Testis (tissue), 3 donors: Measurements from ENCODE around the gene TMEM203. TPM values are rescaled to one million over a fixed set of nuclear protein-coding genes. Genes with fewer than 3 reads are reported as not detected.

Experiments
- DNase-seq: peaks from one replicate; pipeline ENCODE4 v3.0.0-alpha.2; 2019
- H3K27ac ChIP-seq, 2 donors: fragments of 200-600 bp; sonication (generic); one replicate each; pipeline ENCODE4 v1.5.1; 2019
- H3K27me3 ChIP-seq: fragments of 200-600 bp; sonication (generic); one replicate; pipeline ENCODE4 v1.5.1; 2019
- H3K36me3 ChIP-seq: fragments of 200-600 bp; sonication (generic); one replicate; pipeline ENCODE4 v1.5.1; 2017; ENCODE audit warnings: low read depth; ENCODE audit errors: missing control alignments
- H3K4me1 ChIP-seq: fragments of 200-600 bp; sonication (generic); one replicate; pipeline ENCODE4 v1.5.1; 2019
- H3K4me3 ChIP-seq, 2 donors: fragments of 200-600 bp; sonication (generic); one replicate each; pipeline ENCODE4 v1.5.1; 2017 to 2019
- H3K9me3 ChIP-seq: fragments of 200-600 bp; sonication (generic); one replicate; pipeline ENCODE4 v1.5.1; 2017
- CTCF ChIP-seq, 3 experiments: fragments of 450-650 bp in 2 of 3; fragments of 200-600 bp in 1 of 3; sonication (generic) in 1 of 3; IDR thresholded peaks; one replicate each; pipeline ENCODE4 v1.5.1; 2016 to 2019; ENCODE audit warnings: antibody characterized with exemption in 3 of 3, mild to moderate bottlenecking in 2 of 3, moderate library complexity in 1 of 3
- POLR2A ChIP-seq: fragments of 450-650 bp; IDR thresholded peaks from one replicate; pipeline ENCODE4 v1.6.1; 2017; ENCODE audit warnings: antibody characterized with exemption, mild to moderate bottlenecking, moderate library complexity
- WGBS, 2 donors: methylation state at CpG; one replicate each; pipeline ENCODE4 v1.1.5; 2018; 5-methylcytosine and 5-hydroxymethylcytosine counted together
- intact Hi-C: fragments of 100-400 bp; cut with DNase I; formaldehyde crosslinking; loops from one replicate; pipeline ENCODE4 v1.15.1; 2023; ENCODE audit warnings: low total_unique reads
- polyA plus RNA-seq: library from polyadenylated mRNA; stranded (reverse); fragments of 350-450 nt; fragmentation: Illumina TruSeq; extraction: RNeasy Lipid Tissue Mini Kit (QIAGEN cat#74804); gene quantifications from one replicate; pipeline ENCODE4 v1.2.3, GENCODE V29; 2014; ENCODE audit warnings: low read depth, low replicate concordance; ENCODE audit not compliant: insufficient read depth
- total RNA-seq, 2 donors: library from RNA; depleted of rRNA; stranded (reverse); fragments of >200 nt; gene quantifications; one replicate each; pipeline ENCODE4 v1.2.3, GENCODE V29; 2016

Gene TMEM203
- total and polyA plus RNA-seq, 3 donors from 2014 or later: 36.3 to 51.2 (median 48.0) TPM

- H3K9me3 ChIP-seq: no peaks in the 10 kb centered on the region
- H3K27ac ChIP-seq: no peak overlapping the region
- intact Hi-C loops: no loop called here
- peaks cover 16% of the 10 kb centered on the region for H3K4me1 ChIP-seq
- H3K36me3 ChIP-seq: no peaks in the 10 kb centered on the region
- WGBS, 2 donors: 87 to 93% methylated on average over 18 to 23 of the region's 23 CpGs
- TF ChIP-seq CTCF (IDR thresholded peaks at IDR 0.05): no peak
- no peak for TF ChIP-seq POLR2A
- H3K4me3 ChIP-seq: no peak overlapping the region
- DNase-seq: no peak
- H3K27me3 ChIP-seq: no peaks in the 10 kb centered on the region
Measured at GRCh38 chr9:137231372-137232039, 26.1 kb upstream of the TMEM203 start.

- H3K9me3 ChIP-seq: no peaks in the 10 kb centered on the region
- TF ChIP-seq POLR2A: no peak
- TF ChIP-seq CTCF (IDR thresholded peaks at IDR 0.05): no peak
- WGBS, 2 donors: 72 to 74% methylated on average over 4 to 14 of the region's 14 CpGs
- H3K36me3 ChIP-seq: no peaks in the 10 kb centered on the region
- H3K4me3 ChIP-seq: no peak within 1 kb of the TSS
- no peaks in the 10 kb centered on the region for H3K27me3 ChIP-seq
- peaks cover 10% of the 10 kb centered on the region for H3K4me1 ChIP-seq
- intact Hi-C loops: no loop called here
- no peak within 1 kb of the TSS for H3K27ac ChIP-seq
- no peak for DNase-seq
Measured at GRCh38 chr9:137230705-137231371, 25.4 kb upstream of the TMEM203 start, which contains the start of gene SLC34A3. SLC34A3 (plus strand) TSS chr9:137230901; CDS start chr9:137231703, 802 bp downstream.

GRCh38 chr9:137229903-137230704 is 24.7 kb upstream of the TMEM203 start:
- Histone ChIP-seq H3K27me3 (no peaks in the 10 kb centered on the region), H3K4me3 (no peak overlapping the region), H3K27ac (no peak overlapping the region), H3K9me3 (no peaks in the 10 kb centered on the region), H3K4me1 (peaks cover 10% of the 10 kb centered on the region), H3K36me3 (no peaks in the 10 kb centered on the region)
- 20 to 56% methylated on average over 2 to 28 of the region's 31 CpGs for WGBS, 2 donors
- no peak for TF ChIP-seq CTCF (IDR thresholded peaks at IDR 0.05)
- no peak for TF ChIP-seq POLR2A
- no peak for DNase-seq
- intact Hi-C loops: loop anchor here (10.0 kb wide), 1 partner anchor 115 kb away; the partner anchor contains the start of gene DPP7

GRCh38 chr9:137228968-137229896 is 23.8 kb upstream of the TMEM203 start:
- no peak for DNase-seq
- intact Hi-C loops: loop anchor here (10.0 kb wide), 1 partner anchor 114 kb away; the partner anchor contains the start of gene DPP7
- no peak overlapping the region for H3K4me3 ChIP-seq
- no peaks in the 10 kb centered on the region for H3K27me3 ChIP-seq
- no peak overlapping the region for H3K27ac ChIP-seq
- H3K4me1 ChIP-seq: peaks cover 10% of the 10 kb centered on the region
- TF ChIP-seq POLR2A (no peak), CTCF (IDR thresholded peaks at IDR 0.05) (no peak)
- no peaks in the 10 kb centered on the region for H3K36me3 ChIP-seq
- H3K9me3 ChIP-seq: no peaks in the 10 kb centered on the region
- WGBS, 2 donors: 50 to 61% methylated on average over 10 to 26 of the region's 27 CpGs
